NCI-H2107 treated with DMSO at 0.1 percent for 48 hours (cell line): Measurements from ENCODE around the gene MAJIN.
A peak's percentile ranks its signal among the peaks of the same experiment; 100 is the strongest.

Experiments used
- DNase-seq: peaks from one replicate; lab custom pipeline; 2025; ENCODE audit not compliant: unreplicated experiment; lab: John Stamatoyannopoulos, UW

MAJIN gene

GRCh38 chr11:64933213-64933934 is 38.5 kb downstream of the MAJIN start:
- DNase-seq, result no peak

GRCh38 chr11:64932324-64932723 is 39.6 kb downstream of the MAJIN start:
- no peak for DNase-seq

- no peak for DNase-seq
Observed at GRCh38 chr11:64931290-64931689, 40.6 kb downstream of the MAJIN start.

GRCh38 chr11:64930340-64930739 is 41.6 kb downstream of the MAJIN start:
- DNase-seq, result no peak

GRCh38 chr11:64929625-64930024 is 42.3 kb downstream of the MAJIN start:
- no peak for DNase-seq

GRCh38 chr11:64928957-64929356 is 43.0 kb downstream of the MAJIN start:
- no peak for DNase-seq

GRCh38 chr11:64926689-64927088 is 45.2 kb downstream of the MAJIN start:
- no peak for DNase-seq

GRCh38 chr11:64925536-64926436 is 46.1 kb downstream of the MAJIN start:
- DNase-seq, result no peak

- no peak for DNase-seq
Observed at GRCh38 chr11:64924910-64925284, 47.0 kb downstream of the MAJIN start.

- DNase-seq, result peak; percentile 55
Observed at GRCh38 chr11:64923944-64924909, 47.7 kb downstream of the MAJIN start, which contains the start of gene PPP2R5B. Gene PPP2R5B (plus strand): TSS chr11:64924689. CDS start chr11:64925735, 1,046 bp downstream.

- no peak for DNase-seq
Observed at GRCh38 chr11:64923151-64923661, 48.7 kb downstream of the MAJIN start.

- no peak for DNase-seq
Observed at GRCh38 chr11:64921384-64921783, 50.5 kb downstream of the MAJIN start.

- DNase-seq, result no peak
Observed at GRCh38 chr11:64920124-64920523, 51.8 kb downstream of the MAJIN start.

- DNase-seq, result no peak
Observed at GRCh38 chr11:64919627-64920026, 52.3 kb downstream of the MAJIN start.

- no peak for DNase-seq
Observed at GRCh38 chr11:64918017-64918416, 53.9 kb downstream of the MAJIN start.

- DNase-seq, result no peak
Observed at GRCh38 chr11:64917663-64917995, 54.3 kb downstream of the MAJIN start.

GRCh38 chr11:64916775-64917662 is 54.9 kb downstream of the MAJIN start, which contains the start of gene ATG2A:
Gene ATG2A (minus strand): TSS chr11:64917209. CDS start chr11:64917135, 74 bp downstream.
- DNase-seq, result peak; percentile 99

- no peak for DNase-seq
Observed at GRCh38 chr11:64916040-64916774, 55.7 kb downstream of the MAJIN start.

GRCh38 chr11:64915376-64915887 is 56.5 kb downstream of the MAJIN start:
- DNase-seq, result no peak
